K562 (cell line): ENCODE data around the gene SOX6. TPM values are rescaled to one million over a fixed set of nuclear protein-coding genes. Genes with fewer than 3 reads are reported as not detected.

Source experiments
- ATAC-seq: fragments of 200-7000 bp; cut with Tn5 transposase; 3 replicates; pipeline ENCODE4 v1.9.1; 2020; ENCODE audit warnings: moderate library complexity
- BruUV-seq: library from RNA; stranded (reverse); fragments of 400-500 nt; replicated peaks from 2 replicates; lab custom pipeline; 2021; lab: Mats Ljungman, UMichigan
- CTCF ChIA-PET: fragments of 300-600 bp; formaldehyde crosslinking; extraction: SDS; loops from one replicate; lab custom pipeline; 2021; ENCODE audit warnings: low intra/inter-chr PET ratio; lab: Yijun Ruan, JAX
- POLR2A ChIA-PET: fragments of 300-600, 350-650 bp; sonication (Branson Sonifier 250); formaldehyde crosslinking; extraction: SDS; loops from one replicate; lab custom pipeline; 2021; ENCODE audit warnings: antibody characterized with exemption, inconsistent platforms; lab: Yijun Ruan, JAX
- DNase-seq, 4 experiments: peaks; one replicate each; pipeline versions ENCODE4 v3.0.0 to v3.0.0-alpha.2; 2011 to 2018; ENCODE audit warnings: low spot score in 3 of 4, mixed read lengths in 3 of 4; ENCODE audit errors: extremely low read depth in 1 of 4
- FAIRE-seq: peaks from 2 replicates; lab custom pipeline; 2011; peaks lifted over from hg19 to GRCh38; lab: Jason Lieb, UNC
- H2AFZ ChIP-seq: 2 replicates; pipeline ENCODE4 v1.6.0; 2011; ENCODE audit warnings: low read depth, low read length, control low read depth, inconsistent platforms
- H3K27ac ChIP-seq: fragments of 200-600 bp; 3 replicates; pipeline ENCODE4 v1.8.0; 2011; ENCODE audit warnings: low read depth, mild to moderate bottlenecking, control low read depth, inconsistent platforms, low read length, moderate library complexity, mixed read lengths; ENCODE audit errors: extremely low read depth
- H3K27me3 ChIP-seq, 2 experiments: fragments of 300-600 bp in 1 of 2; 2 replicates in 1 of 2; 3 replicates in 1 of 2; pipeline versions ENCODE4 v1.6.0 to v1.8.0; 2011; ENCODE audit warnings: inconsistent platforms in 2 of 2, low read length in 2 of 2, mild to moderate bottlenecking in 1 of 2, mixed read lengths in 1 of 2, moderate library complexity in 1 of 2; ENCODE audit not compliant: control insufficient read depth in 2 of 2, insufficient read depth in 2 of 2
- H3K36me3 ChIP-seq: fragments of 300-600 bp; 3 replicates; pipeline ENCODE4 v1.8.0; 2011; ENCODE audit warnings: mild to moderate bottlenecking, low read length, inconsistent platforms; ENCODE audit not compliant: control insufficient read depth, insufficient read depth
- H3K4me1 ChIP-seq, 2 experiments: fragments of 200-600 bp in 1 of 2; replicated peaks in 1 of 2; 2 replicates in 1 of 2; 3 replicates in 1 of 2; pipeline versions ENCODE4 v1.5.1 to v1.8.0; 2011; ENCODE audit warnings: inconsistent platforms in 2 of 2, low read length in 2 of 2, mild to moderate bottlenecking in 1 of 2, mixed read lengths in 1 of 2, moderate library complexity in 1 of 2; ENCODE audit not compliant: control insufficient read depth in 2 of 2, insufficient read depth in 2 of 2
- H3K4me2 ChIP-seq: 2 replicates; pipeline ENCODE4 v1.6.1; 2011; ENCODE audit warnings: low read length, control low read depth, inconsistent platforms, mixed read lengths; ENCODE audit not compliant: insufficient read depth
- H3K4me3 ChIP-seq: fragments of 200-600 bp; sonication (generic), shearing (Covaris generic); 2 replicates; pipeline ENCODE4 v1.5.1; 2016; ENCODE audit warnings: control low read depth, inconsistent platforms
- H3K79me2 ChIP-seq: fragments of 200-600 bp; 3 replicates; pipeline ENCODE4 v1.8.0; 2011; ENCODE audit warnings: low read length, inconsistent platforms; ENCODE audit not compliant: control insufficient read depth, insufficient read depth
- H3K9ac ChIP-seq, 2 experiments: 2 replicates each; pipeline versions ENCODE4 v1.6.0 to v1.6.1; 2011; ENCODE audit warnings: low read depth in 2 of 2, low read length in 2 of 2, control low read depth in 1 of 2, inconsistent platforms in 1 of 2, mild to moderate bottlenecking in 1 of 2, mixed read lengths in 1 of 2; ENCODE audit not compliant: insufficient read depth in 1 of 2
- H3K9me1 ChIP-seq: one replicate; pipeline ENCODE4 v1.6.0; 2011; ENCODE audit warnings: inconsistent platforms, mild to moderate bottlenecking, low read length, moderate library complexity; ENCODE audit not compliant: control insufficient read depth, insufficient read depth
- H3K9me3 ChIP-seq: replicated peaks from 2 replicates; pipeline ENCODE4 v1.5.1; 2011; ENCODE audit warnings: low read depth, low read length, inconsistent platforms; ENCODE audit not compliant: control insufficient read depth, insufficient read depth
- H4K20me1 ChIP-seq: replicated peaks from 2 replicates; pipeline ENCODE4 v1.6.1; 2011; ENCODE audit warnings: low read length, inconsistent platforms, mixed read lengths; ENCODE audit not compliant: control insufficient read depth, insufficient read depth
- FOXK1 ChIP-seq: sonication (generic); formaldehyde crosslinking; IDR thresholded peaks from 2 replicates; pipeline ENCODE4 v1.8.0; 2022; ENCODE audit warnings: missing genetic modification reagents, mild to moderate bottlenecking, borderline replicate concordance
- NFRKB ChIP-seq: fragments of 450-650 bp; IDR thresholded peaks from 2 replicates; pipeline ENCODE4 v1.6.1; 2016; ENCODE audit warnings: low read depth
- ZNF354B ChIP-seq: fragments of 250-450 bp; sonication (Bioruptor Pico); IDR thresholded peaks from 2 replicates; pipeline ENCODE4 v1.4.0; 2020
- WGBS: fragments of 100-300 bp; shearing (Covaris generic); methylation state at CpG from one replicate; pipeline ENCODE4 v1.1.6; 2016; ENCODE audit warnings: low coverage, mixed read lengths; ENCODE audit not compliant: insufficient coverage; ENCODE audit errors: missing lambda C conversion rate; 5-methylcytosine and 5-hydroxymethylcytosine counted together
- in situ Hi-C: fragments of 300-500 bp; cut with MboI; formaldehyde crosslinking; loops from 4 replicates; pipeline ENCODE4 v1.15.0; 2018; ENCODE audit warnings: inconsistent platforms, mixed read lengths
- intact Hi-C: fragments of 100-400 bp; cut with micrococcal nuclease; formaldehyde crosslinking; loops from 2 replicates; pipeline ENCODE4 v1.14.2; 2022
- polyA plus RNA-seq, 8 experiments: library from polyadenylated mRNA; depleted of rRNA in 4 of 8; stranded (reverse) in 5 of 8; unstranded in 3 of 8; fragments of >200 nt; fragmentation: Nextera tagmentation in 2 of 8; fragmentation: Illumina TruSeq in 1 of 8; extraction: Ambion mirVana in 2 of 8; extraction: Trizol in 1 of 8; gene quantifications; 2 replicates each; pipeline versions ENCODE4 v1.2.1 to v1.2.3, GENCODE V29; 2011 to 2014; ENCODE audit warnings: inconsistent platforms in 1 of 8, missing spikeins in 1 of 8
- total RNA-seq, 7 experiments: library from RNA; depleted of rRNA in 6 of 7; stranded (reverse); fragments of >200 nt in 6 of 7; fragmentation: Illumina TruSeq in 2 of 7; extraction: Trizol in 2 of 7; gene quantifications; 2 replicates each; pipeline versions ENCODE4 v1.2.1 to v1.2.3, GENCODE V29; 2011 to 2021; ENCODE audit warnings: low replicate concordance in 1 of 7
- TF ChIP-seq, protein P1 (sequence below): fragments of 250-450 bp; sonication (Bioruptor Pico); IDR thresholded peaks from 2 replicates; pipeline ENCODE4 v1.5.1; 2021; ENCODE audit warnings: mild to moderate bottlenecking
- TF ChIP-seq, protein P2 (sequence below): fragments of 250-450 bp; sonication (Bioruptor Pico); IDR thresholded peaks from 2 replicates; pipeline ENCODE4 v1.8.0; 2022; ENCODE audit warnings: inconsistent platforms, mild to moderate bottlenecking, moderate library complexity, borderline replicate concordance

Gene SOX6
- total and polyA plus RNA-seq, 9 of the 15 experiments (the other 6 are each of a cell fraction or from before 2014, with no cell fraction given) = 0.89 to 8.7 (median 5.7) TPM

DNA sequence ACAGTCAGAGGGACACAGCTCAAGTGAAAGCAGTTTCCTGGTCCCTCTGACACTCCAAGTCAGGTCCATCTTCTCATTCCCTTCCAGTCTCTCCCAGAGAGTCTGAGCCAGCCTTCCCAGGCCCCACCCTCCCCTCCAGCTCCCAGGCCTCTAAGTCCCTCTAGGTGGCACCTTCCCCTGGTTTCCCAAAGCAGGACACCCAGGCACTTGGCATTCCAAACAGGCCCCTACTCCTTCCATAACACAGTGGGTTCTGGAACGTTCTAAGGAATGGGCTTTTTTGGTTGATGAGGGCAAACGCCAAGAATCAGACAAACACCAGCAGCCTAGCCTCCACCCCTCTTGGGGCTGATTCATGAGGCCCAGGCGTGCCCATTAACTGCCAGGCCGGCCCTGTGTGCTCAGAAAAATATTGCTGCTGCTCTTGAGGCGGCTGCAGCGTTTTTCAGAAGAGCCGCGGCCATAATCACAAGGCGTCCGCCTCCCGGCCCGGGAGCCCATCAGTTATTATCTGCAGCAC is 418.7 kb downstream of the SOX6 start:
- ChIA-PET CTCF (no interaction called here), POLR2A (no interaction called here)
- WGBS = 18% methylated on average over 12 of the region's 12 CpGs
- BruUV-seq = no TSS peak
- H3K9me1 ChIP-seq = no peaks in the 10 kb centered on the region
- in situ Hi-C loops (no loop called here), intact Hi-C loops (no loop called here)
- DNase-seq (no peak), FAIRE-seq (no peak), ATAC-seq (no peak)
- H3K4me2 ChIP-seq = no peak overlapping the region
- H4K20me1 ChIP-seq = no peaks in the 10 kb centered on the region
- H3K9me3 ChIP-seq = no peaks in the 10 kb centered on the region
- peaks cover 0 to 14% of the 10 kb centered on the region in 2 experiments; a peak in 3 of 5 replicates for H3K4me1 ChIP-seq
- H3K27ac ChIP-seq = no peak overlapping the region
- no peak for TF ChIP-seq NFRKB
- TF ChIP-seq, protein P1, sequence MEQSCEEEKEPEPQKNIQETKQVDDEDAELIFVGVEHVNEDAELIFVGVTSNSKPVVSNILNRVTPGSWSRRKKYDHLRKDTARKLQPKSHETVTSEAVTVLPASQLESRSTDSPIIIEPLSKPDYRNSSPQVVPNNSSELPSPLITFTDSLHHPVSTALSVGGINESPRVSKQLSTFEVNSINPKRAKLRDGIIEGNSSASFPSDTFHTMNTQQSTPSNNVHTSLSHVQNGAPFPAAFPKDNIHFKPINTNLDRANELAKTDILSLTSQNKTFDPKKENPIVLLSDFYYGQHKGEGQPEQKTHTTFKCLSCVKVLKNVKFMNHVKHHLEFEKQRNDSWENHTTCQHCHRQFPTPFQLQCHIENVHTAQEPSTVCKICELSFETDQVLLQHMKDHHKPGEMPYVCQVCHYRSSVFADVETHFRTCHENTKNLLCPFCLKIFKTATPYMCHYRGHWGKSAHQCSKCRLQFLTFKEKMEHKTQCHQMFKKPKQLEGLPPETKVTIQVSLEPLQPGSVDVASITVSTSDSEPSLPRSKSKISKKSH (CRISPR knock-in tag) = no peak
- TF ChIP-seq, protein P2, sequence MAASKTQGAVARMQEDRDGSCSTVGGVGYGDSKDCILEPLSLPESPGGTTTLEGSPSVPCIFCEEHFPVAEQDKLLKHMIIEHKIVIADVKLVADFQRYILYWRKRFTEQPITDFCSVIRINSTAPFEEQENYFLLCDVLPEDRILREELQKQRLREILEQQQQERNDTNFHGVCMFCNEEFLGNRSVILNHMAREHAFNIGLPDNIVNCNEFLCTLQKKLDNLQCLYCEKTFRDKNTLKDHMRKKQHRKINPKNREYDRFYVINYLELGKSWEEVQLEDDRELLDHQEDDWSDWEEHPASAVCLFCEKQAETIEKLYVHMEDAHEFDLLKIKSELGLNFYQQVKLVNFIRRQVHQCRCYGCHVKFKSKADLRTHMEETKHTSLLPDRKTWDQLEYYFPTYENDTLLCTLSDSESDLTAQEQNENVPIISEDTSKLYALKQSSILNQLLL = no peak
- TF ChIP-seq FOXK1 = no peak
- no peak for TF ChIP-seq ZNF354B (CRISPR knock-in tag)
- H3K36me3 ChIP-seq = no peaks in the 10 kb centered on the region
- no peaks in the 10 kb centered on the region for H3K79me2 ChIP-seq
- H3K27me3 ChIP-seq = peaks cover 6 to 34% of the 10 kb centered on the region in 2 experiments; a peak in 4 of 5 replicates
- H3K4me3 ChIP-seq = no peak overlapping the region
- no peak overlapping the region for H3K9ac ChIP-seq
- no peak overlapping the region for H2AFZ ChIP-seq
